LNCaP clone FGC (cell line): ENCODE results near the gene SARS2.
"Not testable (repeated sequence)": the region's sequence is repeated elsewhere in the genome, so short reads cannot be mapped to it uniquely, and the experiment has no call there.

Experiments
- DNase-seq: peaks from one replicate; pipeline ENCODE4 v3.0.0-alpha.2; 2011; ENCODE audit warnings: low read depth
- H3K4me3 ChIP-seq: 2 replicates; pipeline ENCODE4 v1.5.1; 2011; ENCODE audit warnings: mild to moderate bottlenecking, low read depth, low read length, control low read depth
- TF ChIP-seq, protein P1 (sequence below): IDR thresholded peaks from 2 replicates; pipeline ENCODE4 v1.5.1; 2012; ENCODE audit warnings: mild to moderate bottlenecking; ENCODE audit not compliant: control insufficient read depth, insufficient read depth; ENCODE audit errors: extremely low read depth

Gene SARS2

GRCh38 chr19:38878575-38879399 is 51.8 kb downstream of the SARS2 start:
- DNase-seq = no peak
- H3K4me3 ChIP-seq = no peak overlapping the region

GRCh38 chr19:38877781-38878574 is 52.6 kb downstream of the SARS2 start, which contains the start of gene RINL:
RINL (minus strand) TSS chr19:38878275; CDS start chr19:38876742, 1,533 bp downstream.
- H3K4me3 ChIP-seq = peak within 1 kb of the TSS; percentile 41
- no peak for DNase-seq
- TF ChIP-seq, protein P1, sequence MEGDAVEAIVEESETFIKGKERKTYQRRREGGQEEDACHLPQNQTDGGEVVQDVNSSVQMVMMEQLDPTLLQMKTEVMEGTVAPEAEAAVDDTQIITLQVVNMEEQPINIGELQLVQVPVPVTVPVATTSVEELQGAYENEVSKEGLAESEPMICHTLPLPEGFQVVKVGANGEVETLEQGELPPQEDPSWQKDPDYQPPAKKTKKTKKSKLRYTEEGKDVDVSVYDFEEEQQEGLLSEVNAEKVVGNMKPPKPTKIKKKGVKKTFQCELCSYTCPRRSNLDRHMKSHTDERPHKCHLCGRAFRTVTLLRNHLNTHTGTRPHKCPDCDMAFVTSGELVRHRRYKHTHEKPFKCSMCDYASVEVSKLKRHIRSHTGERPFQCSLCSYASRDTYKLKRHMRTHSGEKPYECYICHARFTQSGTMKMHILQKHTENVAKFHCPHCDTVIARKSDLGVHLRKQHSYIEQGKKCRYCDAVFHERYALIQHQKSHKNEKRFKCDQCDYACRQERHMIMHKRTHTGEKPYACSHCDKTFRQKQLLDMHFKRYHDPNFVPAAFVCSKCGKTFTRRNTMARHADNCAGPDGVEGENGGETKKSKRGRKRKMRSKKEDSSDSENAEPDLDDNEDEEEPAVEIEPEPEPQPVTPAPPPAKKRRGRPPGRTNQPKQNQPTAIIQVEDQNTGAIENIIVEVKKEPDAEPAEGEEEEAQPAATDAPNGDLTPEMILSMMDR = no peak

More at GRCh38 chr19:38878575-38879399, 51.8 kb downstream of the SARS2 start:
- TF ChIP-seq, protein P1 = no peak

DNA sequence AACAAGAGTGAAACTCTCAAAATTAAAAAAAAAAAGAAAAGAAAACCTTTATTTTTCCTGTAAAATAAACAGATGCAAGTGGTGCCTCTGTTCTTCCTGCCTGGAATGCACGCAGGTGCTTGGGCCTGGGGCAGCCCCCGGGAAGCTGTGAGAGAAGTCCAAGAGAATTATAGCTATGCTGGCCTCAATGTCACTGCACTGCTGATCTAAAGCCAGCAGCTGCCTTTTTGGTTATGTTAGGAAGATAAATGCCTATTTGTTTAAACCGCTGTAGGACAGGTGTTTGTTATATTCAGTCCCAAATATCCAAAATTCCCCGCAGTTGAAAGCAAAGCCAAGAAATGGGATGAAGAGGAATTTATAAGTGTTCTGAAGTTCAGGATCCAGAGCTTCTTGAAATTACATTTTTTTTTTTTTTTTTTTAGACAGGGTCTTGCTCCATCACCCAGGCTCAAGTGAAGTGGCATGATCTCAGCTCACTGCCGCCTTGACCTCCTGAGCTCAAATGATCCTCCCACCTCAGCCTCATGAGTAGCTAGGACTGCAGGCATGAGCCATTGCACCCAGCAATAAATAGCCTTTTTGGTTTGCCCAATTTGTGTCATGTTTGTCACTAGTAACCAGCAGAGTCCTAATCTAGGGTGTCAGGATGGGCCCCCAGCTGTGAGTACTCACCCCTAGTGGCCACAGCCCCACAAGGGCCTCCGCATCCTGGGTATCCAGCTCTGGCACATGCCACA is 54.7 kb downstream of the SARS2 start:
- TF ChIP-seq, protein P1 = no peak
- no peak for DNase-seq
- no peak overlapping the region for H3K4me3 ChIP-seq

DNA sequence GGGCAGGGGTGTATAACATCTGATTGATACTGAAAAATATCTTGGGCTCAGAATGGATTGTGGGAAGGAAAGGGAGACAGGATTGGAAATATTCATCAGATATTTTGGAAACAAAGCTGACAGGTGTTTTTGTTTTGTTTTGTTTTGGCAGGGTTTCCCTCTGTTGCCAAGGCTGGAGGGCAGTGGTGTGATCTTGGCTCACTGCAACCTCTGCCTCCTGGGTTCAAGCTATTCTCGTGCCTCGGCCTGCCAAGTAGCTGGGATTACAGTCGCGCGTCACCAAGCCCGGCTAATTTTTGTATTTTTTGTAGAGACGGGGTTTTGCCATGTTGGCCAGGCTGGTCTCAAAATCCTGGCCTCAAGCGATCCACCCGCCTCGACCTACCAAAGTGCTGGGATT is 57.2 kb downstream of the SARS2 start:
- H3K4me3 ChIP-seq, DNase-seq: not testable (repeated sequence)

- H3K4me3 ChIP-seq = no peak overlapping the region
- no peak for DNase-seq
- TF ChIP-seq, protein P1 = no peak
Observed at GRCh38 chr19:38870612-38871011, 60.0 kb downstream of the SARS2 start.

GRCh38 chr19:38869836-38870607 is 60.5 kb downstream of the SARS2 start:
- DNase-seq = no peak
- TF ChIP-seq, protein P1 = no peak
- no peak overlapping the region for H3K4me3 ChIP-seq
